GM12878 (cell line): ENCODE data around the gene NR2C2AP. TPM values are rescaled to one million over a fixed set of nuclear protein-coding genes. Genes with fewer than 3 reads are reported as not detected.

Experiments used
- BACH1 ChIP-seq: fragments of 450-650 bp; IDR thresholded peaks from 2 replicates; pipeline ENCODE4 v1.6.1; 2017; ENCODE audit warnings: mild to moderate bottlenecking, borderline replicate concordance
- BRCA1 ChIP-seq: IDR thresholded peaks from 2 replicates; pipeline ENCODE4 v1.6.1; 2011; ENCODE audit warnings: low read depth, low read length, improper control_type of control experiment
- DPF2 ChIP-seq: fragments of 450-650 bp; IDR thresholded peaks from 2 replicates; pipeline ENCODE4 v1.6.1; 2017; ENCODE audit warnings: mild to moderate bottlenecking
- EGR1 ChIP-seq, 2 experiments: IDR thresholded peaks; 1 replicate in 1 of 2; 2 replicates in 1 of 2; pipeline ENCODE4 v1.6.1; 2011 to 2012; ENCODE audit warnings: low read depth in 2 of 2, low read length in 2 of 2, borderline replicate concordance in 1 of 2, mild to moderate bottlenecking in 1 of 2, moderate library complexity in 1 of 2
- EP300 ChIP-seq, 2 experiments: fragments of 150-350 bp in 1 of 2; IDR thresholded peaks; 2 replicates each; pipeline ENCODE4 v1.6.1; 2011 to 2012; ENCODE audit warnings: low read depth in 2 of 2, low read length in 2 of 2, borderline replicate concordance in 1 of 2, improper control_type of control experiment in 1 of 2, inconsistent platforms in 1 of 2; ENCODE audit not compliant: control insufficient read depth in 1 of 2
- GATAD2B ChIP-seq: fragments of 450-650 bp; conservative IDR thresholded peaks from 2 replicates; pipeline ENCODE4 v1.6.1; 2017; ENCODE audit warnings: low read depth, mild to moderate bottlenecking, moderate library complexity
- HDGF ChIP-seq: fragments of 450-650 bp; IDR thresholded peaks from 2 replicates; pipeline ENCODE4 v1.6.1; 2016; ENCODE audit warnings: antibody characterized with exemption
- JUND ChIP-seq: IDR thresholded peaks from 2 replicates; pipeline ENCODE4 v1.6.1; 2012; ENCODE audit warnings: low read depth, mild to moderate bottlenecking, low read length, improper control_type of control experiment, moderate library complexity
- MEF2A ChIP-seq: IDR thresholded peaks from 2 replicates; pipeline ENCODE4 v1.6.1; 2011; ENCODE audit warnings: low read depth, mild to moderate bottlenecking, low read length, moderate library complexity; ENCODE audit not compliant: insufficient read depth
- MYC ChIP-seq: IDR thresholded peaks from 2 replicates; pipeline ENCODE4 v1.6.1; 2011; ENCODE audit warnings: mild to moderate bottlenecking, low read length, moderate library complexity, inconsistent platforms; ENCODE audit not compliant: insufficient read depth, insufficient replicate concordance, insufficient read length, severe bottlenecking
- NFXL1 ChIP-seq: fragments of 450-650 bp; IDR thresholded peaks from 2 replicates; pipeline ENCODE4 v1.6.1; 2017; ENCODE audit warnings: antibody characterized with exemption, mild to moderate bottlenecking, borderline replicate concordance
- NFYA ChIP-seq: IDR thresholded peaks from 2 replicates; pipeline ENCODE4 v1.6.1; 2011; ENCODE audit warnings: low read depth, mild to moderate bottlenecking, low read length, improper control_type of control experiment, borderline replicate concordance
- NR2C1 ChIP-seq: fragments of 450-650 bp; IDR thresholded peaks from 2 replicates; pipeline ENCODE4 v1.6.1; 2017; ENCODE audit warnings: antibody characterized with exemption, mild to moderate bottlenecking, moderate library complexity
- POLR2A ChIP-seq: IDR thresholded peaks from 2 replicates; pipeline ENCODE4 v1.6.1; 2011; ENCODE audit warnings: low read depth, mild to moderate bottlenecking, low read length
- RAD21 ChIP-seq: IDR thresholded peaks from 2 replicates; pipeline ENCODE4 v1.6.1; 2011; ENCODE audit warnings: mild to moderate bottlenecking, low read depth, low read length, moderate library complexity; ENCODE audit not compliant: insufficient read depth
- RFX5 ChIP-seq: IDR thresholded peaks from 2 replicates; pipeline ENCODE4 v1.6.1; 2011; ENCODE audit warnings: low read depth, low read length, improper control_type of control experiment
- TBL1XR1 ChIP-seq: IDR thresholded peaks from 2 replicates; pipeline ENCODE4 v1.6.1; 2012; ENCODE audit warnings: low read depth, low read length, improper control_type of control experiment
- TCF3 ChIP-seq: IDR thresholded peaks from 2 replicates; pipeline ENCODE4 v1.6.1; 2012; ENCODE audit warnings: low read depth, mild to moderate bottlenecking, low read length, borderline replicate concordance; ENCODE audit not compliant: insufficient read depth
- ZNF24 ChIP-seq: fragments of 450-650 bp; IDR thresholded peaks from 2 replicates; pipeline ENCODE4 v1.6.1; 2017; ENCODE audit warnings: antibody characterized with exemption, mild to moderate bottlenecking
- polyA plus RNA-seq, 11 experiments: library from polyadenylated mRNA; depleted of rRNA in 4 of 11; unstranded in 6 of 11; stranded (reverse) in 5 of 11; fragments of >200 nt; fragmentation: Nextera tagmentation in 4 of 11; fragmentation: Illumina TruSeq in 1 of 11; extraction: Ambion mirVana in 4 of 11; extraction: Trizol in 1 of 11; gene quantifications; 1 replicate in 1 of 11; 2 replicates in 10 of 11; pipeline versions ENCODE4 v1.2.1 to v1.2.3, GENCODE V29; 2011 to 2016; ENCODE audit warnings: inconsistent platforms in 2 of 11, missing spikeins in 2 of 11, low read depth in 1 of 11
- total RNA-seq, 4 experiments: library from RNA; depleted of rRNA in 3 of 4; stranded (reverse); fragments of >200 nt in 3 of 4; fragmentation: Illumina TruSeq in 1 of 4; extraction: Trizol in 1 of 4; gene quantifications; 2 replicates each; pipeline versions ENCODE4 v1.2.1 to v1.2.3, GENCODE V29; 2013 to 2021
- TF ChIP-seq, protein P1 (sequence below): fragments of 450-650 bp; formaldehyde crosslinking; IDR thresholded peaks from 2 replicates; pipeline ENCODE4 v1.4.0; 2020; ENCODE audit warnings: mild to moderate bottlenecking, moderate library complexity
- TF ChIP-seq, protein P2 (sequence below): fragments of 150-350 bp; IDR thresholded peaks from 2 replicates; pipeline ENCODE4 v1.6.1; 2016; ENCODE audit warnings: low read depth, low read length

Gene NR2C2AP
- total and polyA plus RNA-seq, 10 of the 15 experiments (the other 5 are each of a cell fraction or from before 2014, with no cell fraction given) = 21.5 to 44.8 (median 28.1) TPM

DNA sequence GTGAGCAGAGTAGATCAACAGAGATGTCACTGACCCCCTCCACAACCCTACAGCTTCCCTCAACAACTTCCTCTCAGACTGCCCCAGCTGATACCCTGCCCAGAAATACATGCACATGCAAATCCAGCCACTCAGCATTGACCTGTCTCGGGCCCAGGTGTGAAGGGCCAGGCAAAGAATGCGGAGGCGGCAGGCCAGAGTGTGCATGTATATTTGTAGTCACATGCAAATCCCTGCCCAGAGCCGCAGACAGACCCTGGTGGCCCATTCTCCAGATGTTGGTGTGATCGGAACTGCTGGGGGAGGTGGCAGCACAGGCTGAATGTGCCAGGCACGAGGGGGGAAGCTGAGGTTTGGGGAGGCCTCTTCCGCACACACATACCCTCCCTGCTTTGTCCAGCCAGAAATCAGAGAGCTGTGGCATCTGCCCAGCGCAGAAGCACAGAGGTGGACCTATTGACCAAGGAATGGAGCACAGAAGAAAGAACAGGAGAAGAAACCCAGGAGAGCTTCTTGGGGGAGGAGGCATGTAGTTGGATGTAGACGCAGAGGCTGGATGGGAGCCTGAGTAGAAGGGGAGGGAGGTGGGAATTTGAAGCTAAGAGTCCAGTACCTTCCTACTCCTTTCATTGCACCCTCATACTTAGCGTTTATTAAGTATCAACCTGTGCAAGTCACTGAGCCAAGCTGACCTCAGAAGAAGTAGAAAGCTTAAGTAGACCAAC lies 47.6 kb downstream of the NR2C2AP start (continued):
- TF ChIP-seq, protein P1, sequence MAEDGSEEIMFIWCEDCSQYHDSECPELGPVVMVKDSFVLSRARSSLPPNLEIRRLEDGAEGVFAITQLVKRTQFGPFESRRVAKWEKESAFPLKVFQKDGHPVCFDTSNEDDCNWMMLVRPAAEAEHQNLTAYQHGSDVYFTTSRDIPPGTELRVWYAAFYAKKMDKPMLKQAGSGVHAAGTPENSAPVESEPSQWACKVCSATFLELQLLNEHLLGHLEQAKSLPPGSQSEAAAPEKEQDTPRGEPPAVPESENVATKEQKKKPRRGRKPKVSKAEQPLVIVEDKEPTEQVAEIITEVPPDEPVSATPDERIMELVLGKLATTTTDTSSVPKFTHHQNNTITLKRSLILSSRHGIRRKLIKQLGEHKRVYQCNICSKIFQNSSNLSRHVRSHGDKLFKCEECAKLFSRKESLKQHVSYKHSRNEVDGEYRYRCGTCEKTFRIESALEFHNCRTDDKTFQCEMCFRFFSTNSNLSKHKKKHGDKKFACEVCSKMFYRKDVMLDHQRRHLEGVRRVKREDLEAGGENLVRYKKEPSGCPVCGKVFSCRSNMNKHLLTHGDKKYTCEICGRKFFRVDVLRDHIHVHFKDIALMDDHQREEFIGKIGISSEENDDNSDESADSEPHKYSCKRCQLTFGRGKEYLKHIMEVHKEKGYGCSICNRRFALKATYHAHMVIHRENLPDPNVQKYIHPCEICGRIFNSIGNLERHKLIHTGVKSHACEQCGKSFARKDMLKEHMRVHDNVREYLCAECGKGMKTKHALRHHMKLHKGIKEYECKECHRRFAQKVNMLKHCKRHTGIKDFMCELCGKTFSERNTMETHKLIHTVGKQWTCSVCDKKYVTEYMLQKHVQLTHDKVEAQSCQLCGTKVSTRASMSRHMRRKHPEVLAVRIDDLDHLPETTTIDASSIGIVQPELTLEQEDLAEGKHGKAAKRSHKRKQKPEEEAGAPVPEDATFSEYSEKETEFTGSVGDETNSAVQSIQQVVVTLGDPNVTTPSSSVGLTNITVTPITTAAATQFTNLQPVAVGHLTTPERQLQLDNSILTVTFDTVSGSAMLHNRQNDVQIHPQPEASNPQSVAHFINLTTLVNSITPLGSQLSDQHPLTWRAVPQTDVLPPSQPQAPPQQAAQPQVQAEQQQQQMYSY (CRISPR knock-in tag) = no peak
- TF ChIP-seq DPF2 (0 out of 2 replicates have a peak, but pooled peaks have one; percentile 34), ZNF24 (no peak), EGR1 (IDR thresholded peaks at IDR 0.05; ENCODE audit: borderline replicate concordance in 1 of 2, low read depth in 2 of 2, low read length in 2 of 2) (peak; percentile 34 to 89), NR2C1 (no peak), HDGF (peak; percentile 58; the same call in 1 of the 2 replicates), TBL1XR1 (peak; percentile 88; the same call in 1 of the 2 replicates), JUND (no peak), POLR2A (peak; percentile 62), NFYA (no peak), NFXL1 (no peak), BRCA1 (no peak), GATAD2B (0 out of 2 replicates have a peak, but pooled peaks have one; percentile 33), MEF2A (peak; percentile 75), RFX5 (no peak; the same call in 1 of the 2 replicates), BACH1 (peak; percentile 44; the same call in 1 of the 2 replicates), TCF3 (0 out of 2 replicates have a peak, but pooled peaks have one; percentile 69), EP300 (IDR thresholded peaks at IDR 0.05; ENCODE audit: borderline replicate concordance in 1 of 2, control insufficient read depth in 1 of 2, low read depth in 2 of 2, low read length in 2 of 2) (0 out of 4 replicates have a peak, but pooled peaks of 1 of the 2 experiments have one; percentile 16), RAD21 (no peak), MYC (peak; percentile 38)
- TF ChIP-seq, protein P2, sequence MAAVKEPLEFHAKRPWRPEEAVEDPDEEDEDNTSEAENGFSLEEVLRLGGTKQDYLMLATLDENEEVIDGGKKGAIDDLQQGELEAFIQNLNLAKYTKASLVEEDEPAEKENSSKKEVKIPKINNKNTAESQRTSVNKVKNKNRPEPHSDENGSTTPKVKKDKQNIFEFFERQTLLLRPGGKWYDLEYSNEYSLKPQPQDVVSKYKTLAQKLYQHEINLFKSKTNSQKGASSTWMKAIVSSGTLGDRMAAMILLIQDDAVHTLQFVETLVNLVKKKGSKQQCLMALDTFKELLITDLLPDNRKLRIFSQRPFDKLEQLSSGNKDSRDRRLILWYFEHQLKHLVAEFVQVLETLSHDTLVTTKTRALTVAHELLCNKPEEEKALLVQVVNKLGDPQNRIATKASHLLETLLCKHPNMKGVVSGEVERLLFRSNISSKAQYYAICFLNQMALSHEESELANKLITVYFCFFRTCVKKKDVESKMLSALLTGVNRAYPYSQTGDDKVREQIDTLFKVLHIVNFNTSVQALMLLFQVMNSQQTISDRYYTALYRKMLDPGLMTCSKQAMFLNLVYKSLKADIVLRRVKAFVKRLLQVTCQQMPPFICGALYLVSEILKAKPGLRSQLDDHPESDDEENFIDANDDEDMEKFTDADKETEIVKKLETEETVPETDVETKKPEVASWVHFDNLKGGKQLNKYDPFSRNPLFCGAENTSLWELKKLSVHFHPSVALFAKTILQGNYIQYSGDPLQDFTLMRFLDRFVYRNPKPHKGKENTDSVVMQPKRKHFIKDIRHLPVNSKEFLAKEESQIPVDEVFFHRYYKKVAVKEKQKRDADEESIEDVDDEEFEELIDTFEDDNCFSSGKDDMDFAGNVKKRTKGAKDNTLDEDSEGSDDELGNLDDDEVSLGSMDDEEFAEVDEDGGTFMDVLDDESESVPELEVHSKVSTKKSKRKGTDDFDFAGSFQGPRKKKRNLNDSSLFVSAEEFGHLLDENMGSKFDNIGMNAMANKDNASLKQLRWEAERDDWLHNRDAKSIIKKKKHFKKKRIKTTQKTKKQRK = no peak
